ENCODE data around the gene EGLN1.

The EGLN1 gene

GRCh38 chr1:231395076-231395997, 26.8 kb downstream of the EGLN1 start:
- peak; percentile 64 for DNase-seq

- no peak for DNase-seq
These were observed 28.4 kb downstream of the EGLN1 start for GRCh38 chr1:231393668-231394067.

GRCh38 chr1:231392389-231393131, 29.5 kb downstream of the EGLN1 start:
- no peak for DNase-seq

- DNase-seq: no peak
These were observed 32.0 kb downstream of the EGLN1 start for GRCh38 chr1:231390071-231390470.

- DNase-seq: no peak
These were observed 34.1 kb downstream of the EGLN1 start for GRCh38 chr1:231387770-231388669.

GRCh38 chr1:231386466-231386865, 35.6 kb downstream of the EGLN1 start:
- no peak for DNase-seq

- DNase-seq: no peak
These were observed 36.7 kb downstream of the EGLN1 start for GRCh38 chr1:231385416-231385748.

- no peak for DNase-seq
These were observed 37.2 kb downstream of the EGLN1 start for GRCh38 chr1:231384696-231385415.

GRCh38 chr1:231383159-231383860, 38.8 kb downstream of the EGLN1 start:
- no peak for DNase-seq

- DNase-seq: no peak
These were observed 39.7 kb downstream of the EGLN1 start for GRCh38 chr1:231382426-231382825.

GRCh38 chr1:231381729-231382128, 40.4 kb downstream of the EGLN1 start:
- no peak for DNase-seq

GRCh38 chr1:231376875-231377549, 45.1 kb downstream of the EGLN1 start:
- no peak for DNase-seq

- DNase-seq: no peak
These were observed 46.0 kb downstream of the EGLN1 start for GRCh38 chr1:231376101-231376500.

GRCh38 chr1:231374394-231374793, 47.7 kb downstream of the EGLN1 start:
- no peak for DNase-seq

- no peak for DNase-seq
These were observed 49.6 kb downstream of the EGLN1 start for GRCh38 chr1:231372501-231372900.

- no peak for DNase-seq
These were observed 52.8 kb downstream of the EGLN1 start for GRCh38 chr1:231369282-231369681.

GRCh38 chr1:231364192-231364591, 57.9 kb downstream of the EGLN1 start:
- DNase-seq: no peak

GRCh38 chr1:231363624-231364023, 58.5 kb downstream of the EGLN1 start:
- no peak for DNase-seq

GRCh38 chr1:231362325-231362724, 59.8 kb downstream of the EGLN1 start:
- DNase-seq: no peak

GRCh38 chr1:231359113-231359512, 63.0 kb downstream of the EGLN1 start:
- peak; percentile 24 for DNase-seq

GRCh38 chr1:231357831-231358354, 64.2 kb downstream of the EGLN1 start:
- peak; percentile 79 for DNase-seq
